Common myeloid progenitor, CD34-positive (primary cell): ENCODE results near the gene MXD1.
A peak's percentile ranks its signal among the peaks of the same experiment; 100 is the strongest.
"Not testable (repeated sequence)": the region's sequence is repeated elsewhere in the genome, so short reads cannot be mapped to it uniquely, and the experiment has no call there.

Experiments used
- CTCF ChIA-PET: fragments of 350-600 bp; sonication (Branson Sonifier 250); formaldehyde crosslinking; loops from one replicate; lab custom pipeline; 2021; ENCODE audit warnings: antibody characterized with exemption; lab: Charles Lee
- POLR2A ChIA-PET: fragments of 350-600 bp; sonication (Branson Sonifier 250); formaldehyde crosslinking; loops from one replicate; lab custom pipeline; 2021; ENCODE audit warnings: antibody characterized with exemption; lab: Charles Lee
- DNase-seq, 3 donors: peaks; one replicate each; pipeline versions ENCODE4 v3.0.0 to v3.0.0-alpha.2; 2013
- H3K27ac ChIP-seq, 2 experiments: 1 replicate in 1 of 2; 2 replicates in 1 of 2; pipeline ENCODE4 v1.7.0; 2013; ENCODE audit warnings: inconsistent platforms in 2 of 2, low read length in 2 of 2, mild to moderate bottlenecking in 2 of 2, low read depth in 1 of 2, moderate library complexity in 1 of 2; ENCODE audit not compliant: severe bottlenecking in 2 of 2, insufficient read depth in 1 of 2, poor library complexity in 1 of 2
- H3K27me3 ChIP-seq, 5 experiments: replicated peaks in 2 of 5; 1 replicate in 3 of 5; 2 replicates in 2 of 5; pipeline versions ENCODE4 v1.6.1 to v1.7.0; 2013; ENCODE audit warnings: low read length in 4 of 5, mild to moderate bottlenecking in 2 of 5, moderate library complexity in 2 of 5, inconsistent platforms in 1 of 5; ENCODE audit not compliant: insufficient read depth in 5 of 5, control insufficient read depth in 4 of 5
- H3K36me3 ChIP-seq, 4 experiments: 1 replicate in 2 of 4; 2 replicates in 2 of 4; pipeline versions ENCODE4 v1.6.1 to v1.7.0; 2013; ENCODE audit warnings: low read length in 3 of 4, control low read depth in 1 of 4, mild to moderate bottlenecking in 1 of 4; ENCODE audit not compliant: control insufficient read depth in 4 of 4, insufficient read depth in 4 of 4
- H3K4me1 ChIP-seq, 4 experiments: 1 replicate in 3 of 4; 2 replicates in 1 of 4; pipeline versions ENCODE4 v1.6.1 to v1.7.1; 2013; ENCODE audit warnings: low read length in 3 of 4, mild to moderate bottlenecking in 3 of 4, control low read depth in 1 of 4, inconsistent platforms in 1 of 4, moderate library complexity in 1 of 4; ENCODE audit not compliant: control insufficient read depth in 4 of 4, insufficient read depth in 4 of 4; ENCODE audit errors: control extremely low read depth in 1 of 4
- H3K4me3 ChIP-seq, 7 experiments: 1 replicate in 4 of 7; 2 replicates in 3 of 7; pipeline versions ENCODE4 v1.5.1 to v1.7.0; 2013; ENCODE audit warnings: mild to moderate bottlenecking in 7 of 7, low read length in 6 of 7, moderate library complexity in 6 of 7, inconsistent platforms in 2 of 7, low read depth in 2 of 7, control low read depth in 1 of 7; ENCODE audit not compliant: insufficient read depth in 4 of 7, control insufficient read depth in 1 of 7; ENCODE audit errors: extremely low read depth in 1 of 7
- H3K9me3 ChIP-seq, 5 experiments: 1 replicate in 4 of 5; 2 replicates in 1 of 5; pipeline versions ENCODE4 v1.6.1 to v1.7.1; 2013; ENCODE audit warnings: low read length in 4 of 5, mild to moderate bottlenecking in 2 of 5, inconsistent platforms in 1 of 5, low read depth in 1 of 5, moderate library complexity in 1 of 5; ENCODE audit not compliant: control insufficient read depth in 4 of 5, insufficient read depth in 2 of 5; ENCODE audit errors: control extremely low read depth in 1 of 5
- WGBS: methylation state at CpG from one replicate; pipeline ENCODE4 v1.1.5; 2013; ENCODE audit not compliant: insufficient coverage; 5-methylcytosine and 5-hydroxymethylcytosine counted together

MXD1 gene

GRCh38 chr2:69948032-69948962 is 33.4 kb downstream of the MXD1 start:
- Histone ChIP-seq H3K4me1 (peaks cover 26 to 59% (median 56%) of the 10 kb centered on the region in 4 experiments), H3K9me3 (no peaks in the 10 kb centered on the region), H3K27me3 (no peaks in the 10 kb centered on the region), H3K4me3 (peak overlapping the region in 2 of 7 experiments; percentile 34 to 45), H3K36me3 (peaks cover 0 to 3% (median under 1%) of the 10 kb centered on the region in 4 experiments), H3K27ac (no peak overlapping the region)
- CTCF ChIA-PET: interaction anchor here (1.0 kb wide), 1 partner anchor 14 kb away, joined by 4 read pairs; no protein-coding TSS in a partner anchor
- 48% methylated on average over 29 of the region's 35 CpGs for WGBS
- POLR2A ChIA-PET: no interaction called here
- DNase-seq: peak in 1 of 3 donors; percentile 26

DNA sequence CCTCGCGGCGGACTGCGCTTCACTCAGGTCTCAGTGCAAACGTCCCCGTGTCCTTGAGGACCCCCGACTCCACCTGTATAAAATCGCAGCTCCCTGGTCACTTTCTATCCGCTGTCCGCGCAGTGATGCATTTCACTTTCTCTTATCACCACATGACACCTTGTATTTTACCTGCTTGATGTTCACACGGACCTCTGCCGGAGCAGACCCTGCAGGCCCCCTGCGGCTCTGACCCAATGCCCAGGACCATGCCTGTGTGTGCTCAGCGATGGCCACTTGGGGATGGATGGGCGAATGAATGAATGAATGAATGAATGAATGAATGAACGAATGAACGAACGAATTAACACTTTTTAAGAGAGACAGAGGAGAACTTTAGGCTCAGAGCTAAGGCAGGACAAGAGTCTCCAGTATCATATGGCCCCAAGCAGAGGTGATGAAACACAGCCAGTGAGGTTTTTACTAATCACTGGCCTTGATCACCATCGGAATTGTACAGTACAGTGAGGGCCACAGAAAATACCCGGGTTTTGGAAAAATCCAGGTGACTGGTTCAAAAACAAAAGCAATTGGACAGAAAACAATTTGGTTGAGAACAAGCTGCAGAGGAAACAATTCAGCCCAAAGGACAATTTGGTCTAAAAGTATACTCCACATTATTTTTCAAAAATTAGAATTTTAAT is 34.2 kb downstream of the MXD1 start:
- CTCF ChIA-PET: no interaction called here
- no peak for DNase-seq

DNA sequence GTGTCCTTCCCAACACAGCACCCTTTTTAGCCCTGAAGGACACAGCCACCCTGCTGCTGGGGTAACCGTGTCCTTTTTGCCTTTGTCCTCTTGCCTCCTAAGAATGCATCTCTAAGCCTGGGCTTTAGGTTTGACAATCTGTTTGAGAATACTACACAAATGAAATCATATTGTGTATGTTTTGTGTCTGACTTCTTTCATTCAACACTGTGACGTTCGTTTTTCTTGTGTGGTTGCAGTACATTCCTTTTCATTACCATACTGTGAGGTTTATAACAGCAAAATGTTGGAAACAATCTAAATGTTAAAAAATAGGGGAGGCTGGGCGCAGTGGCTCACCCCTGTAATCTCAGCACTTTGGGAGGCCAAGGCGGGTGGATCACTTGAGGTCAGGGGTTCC is 35.3 kb downstream of the MXD1 start:
- Histone ChIP-seq H3K36me3 (no peaks in the 10 kb centered on the region), H3K27me3 (no peaks in the 10 kb centered on the region), H3K4me3 (no peak overlapping the region), H3K27ac (no peak overlapping the region), H3K4me1 (peaks cover 16 to 39% (median 37%) of the 10 kb centered on the region in 4 experiments), H3K9me3 (no peaks in the 10 kb centered on the region)
- DNase-seq: no peak
- ChIA-PET POLR2A (no interaction called here), CTCF (no interaction called here)
- WGBS: 97% methylated on average over 3 of the region's 5 CpGs

More for the DNA sequence above, 34.2 kb downstream of the MXD1 start:
- no peak overlapping the region for H3K27ac ChIP-seq
- POLR2A ChIA-PET: no interaction called here
- no peaks in the 10 kb centered on the region for H3K27me3 ChIP-seq
- H3K4me3 ChIP-seq: peak overlapping the region in 2 of 7 experiments; percentile 34 to 45
- H3K36me3 ChIP-seq: no peaks in the 10 kb centered on the region
- H3K4me1 ChIP-seq: peaks cover 21 to 51% (median 48%) of the 10 kb centered on the region in 4 experiments
- no peaks in the 10 kb centered on the region for H3K9me3 ChIP-seq
- WGBS: 91% methylated on average over 21 of the region's 21 CpGs

GRCh38 chr2:69950671-69951070 is 35.8 kb downstream of the MXD1 start:
- H3K36me3 ChIP-seq, DNase-seq, POLR2A ChIA-PET, H3K27me3 ChIP-seq, H3K4me3 ChIP-seq, H3K9me3 ChIP-seq, CTCF ChIA-PET, H3K27ac ChIP-seq: not testable (repeated sequence)
- peaks cover 16 to 35% (median 32%) of the 10 kb centered on the region in 4 experiments for H3K4me1 ChIP-seq
- 93% methylated on average over 2 of the region's 3 CpGs for WGBS

- no peak overlapping the region for H3K27ac ChIP-seq
Measured at GRCh38 chr2:69952336-69953115, 37.6 kb downstream of the MXD1 start.

DNA sequence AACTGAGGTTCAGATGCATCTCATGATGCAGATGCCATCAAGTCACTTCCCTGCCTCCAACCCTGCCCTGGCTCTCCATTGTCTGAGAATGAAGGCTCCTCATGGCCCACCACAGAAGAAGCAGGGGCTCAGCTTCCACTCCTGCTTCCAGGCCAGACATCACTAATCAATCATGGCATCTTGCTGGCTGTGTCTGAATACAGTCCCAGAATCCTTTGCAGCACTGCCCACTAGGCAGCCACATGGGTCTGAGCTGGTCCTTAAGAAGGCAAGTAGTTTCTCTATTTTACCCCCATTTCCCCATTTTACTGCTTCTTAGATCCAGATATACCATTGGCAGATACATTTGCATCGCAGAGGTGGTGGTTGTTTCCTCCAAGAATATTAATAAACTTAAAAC is 39.2 kb downstream of the MXD1 start:
- 100% methylated on average over 1 of the region's 1 CpG for WGBS
- DNase-seq: no peak
- H3K27ac ChIP-seq: no peak overlapping the region
- H3K4me3 ChIP-seq: no peak overlapping the region
- ChIA-PET CTCF (interaction anchor here (2.6 kb wide), 1 partner anchor 8 kb away, joined by 9 read pairs; no protein-coding TSS in a partner anchor), POLR2A (no interaction called here)
- H3K36me3 ChIP-seq: no peaks in the 10 kb centered on the region
- H3K27me3 ChIP-seq: no peaks in the 10 kb centered on the region
- H3K4me1 ChIP-seq: peaks cover 0 to 7% (median under 1%) of the 10 kb centered on the region in 4 experiments
- no peaks in the 10 kb centered on the region for H3K9me3 ChIP-seq

More at GRCh38 chr2:69952336-69953115, 37.6 kb downstream of the MXD1 start:
- POLR2A ChIA-PET: no interaction called here
- Histone ChIP-seq H3K4me3 (no peak overlapping the region), H3K27me3 (no peaks in the 10 kb centered on the region), H3K36me3 (no peaks in the 10 kb centered on the region), H3K4me1 (peaks cover 2 to 18% (median 16%) of the 10 kb centered on the region in 4 experiments), H3K9me3 (no peaks in the 10 kb centered on the region)
- 98% methylated on average over 6 of the region's 6 CpGs for WGBS
- DNase-seq: no peak
- CTCF ChIA-PET: interaction anchor here (0.7 to 0.9 kb wide), 2 partner anchors 12 to 44 kb away, joined by 3 read pairs; no protein-coding TSS in a partner anchor
